ENCODE results near the gene ICA1. TPM values are rescaled to one million over a fixed set of nuclear protein-coding genes. Genes with fewer than 3 reads are reported as not detected.

The ICA1 gene
- polyA plus RNA-seq, 1 experiment = not detected

- no peaks in the 10 kb centered on the region; the same call in 1 of the 2 replicates for H3K9me3 ChIP-seq (ENCODE audit: control insufficient read depth, insufficient read depth, low read length)
- TF ChIP-seq, protein P1, sequence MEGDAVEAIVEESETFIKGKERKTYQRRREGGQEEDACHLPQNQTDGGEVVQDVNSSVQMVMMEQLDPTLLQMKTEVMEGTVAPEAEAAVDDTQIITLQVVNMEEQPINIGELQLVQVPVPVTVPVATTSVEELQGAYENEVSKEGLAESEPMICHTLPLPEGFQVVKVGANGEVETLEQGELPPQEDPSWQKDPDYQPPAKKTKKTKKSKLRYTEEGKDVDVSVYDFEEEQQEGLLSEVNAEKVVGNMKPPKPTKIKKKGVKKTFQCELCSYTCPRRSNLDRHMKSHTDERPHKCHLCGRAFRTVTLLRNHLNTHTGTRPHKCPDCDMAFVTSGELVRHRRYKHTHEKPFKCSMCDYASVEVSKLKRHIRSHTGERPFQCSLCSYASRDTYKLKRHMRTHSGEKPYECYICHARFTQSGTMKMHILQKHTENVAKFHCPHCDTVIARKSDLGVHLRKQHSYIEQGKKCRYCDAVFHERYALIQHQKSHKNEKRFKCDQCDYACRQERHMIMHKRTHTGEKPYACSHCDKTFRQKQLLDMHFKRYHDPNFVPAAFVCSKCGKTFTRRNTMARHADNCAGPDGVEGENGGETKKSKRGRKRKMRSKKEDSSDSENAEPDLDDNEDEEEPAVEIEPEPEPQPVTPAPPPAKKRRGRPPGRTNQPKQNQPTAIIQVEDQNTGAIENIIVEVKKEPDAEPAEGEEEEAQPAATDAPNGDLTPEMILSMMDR (IDR thresholded peaks at IDR 0.05; ENCODE audit: low read depth, low read length) = no peak
- no peak for DNase-seq (ENCODE audit: low read depth, low spot score)
- H3K4me3 ChIP-seq (ENCODE audit: low read depth, low read length) = no peak overlapping the region
- no peaks in the 10 kb centered on the region for H3K27me3 ChIP-seq (ENCODE audit: control insufficient read depth, insufficient read depth, low read length)
- H3K27ac ChIP-seq (ENCODE audit: low read depth, low read length) = no peak overlapping the region
- ChIA-PET POLR2A (no interaction called here), CTCF (no interaction called here)
Measured at GRCh38 chr7:8282871-8283270, 20.9 kb upstream of the ICA1 start.

- no peak for DNase-seq (ENCODE audit: low read depth, low spot score)
- no peak overlapping the region for H3K4me3 ChIP-seq (ENCODE audit: low read depth, low read length)
- CTCF ChIA-PET = no interaction called here
- H3K9me3 ChIP-seq (ENCODE audit: control insufficient read depth, insufficient read depth, low read length) = no peaks in the 10 kb centered on the region; the same call in 1 of the 2 replicates
- TF ChIP-seq, protein P1 (IDR thresholded peaks at IDR 0.05; ENCODE audit: low read depth, low read length) = no peak
- no peak overlapping the region for H3K27ac ChIP-seq (ENCODE audit: low read depth, low read length)
- H3K27me3 ChIP-seq (ENCODE audit: control insufficient read depth, insufficient read depth, low read length) = no peaks in the 10 kb centered on the region
- POLR2A ChIA-PET = no interaction called here
Measured at GRCh38 chr7:8282162-8282561, 20.2 kb upstream of the ICA1 start.

- H3K9me3 ChIP-seq (ENCODE audit: control insufficient read depth, insufficient read depth, low read length) = no peaks in the 10 kb centered on the region; the same call in 1 of the 2 replicates
- no peaks in the 10 kb centered on the region for H3K27me3 ChIP-seq (ENCODE audit: control insufficient read depth, insufficient read depth, low read length)
- CTCF ChIA-PET = no interaction called here
- TF ChIP-seq, protein P1 (IDR thresholded peaks at IDR 0.05; ENCODE audit: low read depth, low read length) = no peak
- no peak for DNase-seq (ENCODE audit: low read depth, low spot score)
- H3K4me3 ChIP-seq (ENCODE audit: low read depth, low read length) = no peak overlapping the region
- POLR2A ChIA-PET = no interaction called here
- H3K27ac ChIP-seq (ENCODE audit: low read depth, low read length) = no peak overlapping the region
Measured at GRCh38 chr7:8278183-8278582, 16.2 kb upstream of the ICA1 start.

- Histone ChIP-seq H3K27me3 (ENCODE audit: control insufficient read depth, insufficient read depth, low read length) (no peaks in the 10 kb centered on the region), H3K4me3 (ENCODE audit: low read depth, low read length) (no peak overlapping the region), H3K27ac (ENCODE audit: low read depth, low read length) (no peak overlapping the region), H3K9me3 (ENCODE audit: control insufficient read depth, insufficient read depth, low read length) (no peaks in the 10 kb centered on the region)
- ChIA-PET POLR2A (no interaction called here), CTCF (interaction anchor here (0.6 kb wide), 1 partner anchor 10 kb away, joined by 5 read pairs; no protein-coding TSS in a partner anchor)
- TF ChIP-seq, protein P1 (IDR thresholded peaks at IDR 0.05; ENCODE audit: low read depth, low read length) = no peak
- DNase-seq (ENCODE audit: low read depth, low spot score) = no peak
Measured at GRCh38 chr7:8277394-8277982, 15.5 kb upstream of the ICA1 start.

GRCh38 chr7:8274589-8274988 lies 12.6 kb upstream of the ICA1 start:
- no peaks in the 10 kb centered on the region for H3K27me3 ChIP-seq (ENCODE audit: control insufficient read depth, insufficient read depth, low read length)
- no peak overlapping the region for H3K27ac ChIP-seq (ENCODE audit: low read depth, low read length)
- DNase-seq (ENCODE audit: low read depth, low spot score) = no peak
- H3K9me3 ChIP-seq (ENCODE audit: control insufficient read depth, insufficient read depth, low read length) = no peaks in the 10 kb centered on the region
- TF ChIP-seq, protein P1 (IDR thresholded peaks at IDR 0.05; ENCODE audit: low read depth, low read length) = no peak
- POLR2A ChIA-PET = no interaction called here
- CTCF ChIA-PET = no interaction called here
- no peak overlapping the region for H3K4me3 ChIP-seq (ENCODE audit: low read depth, low read length)
